GM18873 (cell line): ENCODE results near the gene TCF7L2.

Experiments used
- ATAC-seq: cut with Tn5 transposase; IDR thresholded peaks from one replicate; pipeline ENCODE4 v1.9.1; 2021; ENCODE audit warnings: mild to moderate bottlenecking, moderate library complexity, moderate number of reproducible peaks; ENCODE audit not compliant: unreplicated experiment, low FRiP score

Gene TCF7L2

GRCh38 chr10:112962343-112962742, 12.3 kb downstream of the TCF7L2 start:
- no peak for ATAC-seq

GRCh38 chr10:112963835-112964234, 13.8 kb downstream of the TCF7L2 start:
- no peak for ATAC-seq

- no peak for ATAC-seq
These were observed 14.4 kb downstream of the TCF7L2 start for GRCh38 chr10:112964482-112964881.

GRCh38 chr10:112966194-112966855, 16.3 kb downstream of the TCF7L2 start:
- no peak for ATAC-seq

GRCh38 chr10:112967200-112967599, 17.2 kb downstream of the TCF7L2 start:
- no peak for ATAC-seq

GRCh38 chr10:112969131-112969530, 19.1 kb downstream of the TCF7L2 start:
- no peak for ATAC-seq

GRCh38 chr10:112969542-112969941, 19.5 kb downstream of the TCF7L2 start:
- no peak for ATAC-seq

GRCh38 chr10:112970021-112970420, 20.0 kb downstream of the TCF7L2 start:
- ATAC-seq: no peak

GRCh38 chr10:112972606-112973005, 22.6 kb downstream of the TCF7L2 start:
- no peak for ATAC-seq

- no peak for ATAC-seq
These were observed 23.0 kb downstream of the TCF7L2 start for GRCh38 chr10:112973046-112973445.

- no peak for ATAC-seq
These were observed 23.8 kb downstream of the TCF7L2 start for GRCh38 chr10:112973805-112974204.

- no peak for ATAC-seq
These were observed 27.4 kb downstream of the TCF7L2 start for GRCh38 chr10:112977426-112977898.

GRCh38 chr10:112979927-112980326, 29.9 kb downstream of the TCF7L2 start:
- ATAC-seq: no peak

- no peak for ATAC-seq
These were observed 30.9 kb downstream of the TCF7L2 start for GRCh38 chr10:112980937-112981336.

GRCh38 chr10:112981553-112981952, 31.5 kb downstream of the TCF7L2 start:
- ATAC-seq: peak; percentile 93

GRCh38 chr10:112983444-112984056, 33.5 kb downstream of the TCF7L2 start:
- no peak for ATAC-seq

- no peak for ATAC-seq
These were observed 34.7 kb downstream of the TCF7L2 start for GRCh38 chr10:112984756-112985155.

GRCh38 chr10:112985690-112986543, 35.9 kb downstream of the TCF7L2 start:
- no peak for ATAC-seq

GRCh38 chr10:112986544-112987190, 36.6 kb downstream of the TCF7L2 start:
- ATAC-seq: no peak

- ATAC-seq: no peak
These were observed 38.9 kb downstream of the TCF7L2 start for GRCh38 chr10:112988839-112989406.
